HFFc6 (cell line): ENCODE measurements around the gene PPP1R3C. TPM values are rescaled to one million over a fixed set of nuclear protein-coding genes. Genes with fewer than 3 reads are reported as not detected.
A peak's percentile ranks its signal among the peaks of the same experiment; 100 is the strongest.

Experiments
- DNase-seq: peaks from one replicate; pipeline ENCODE4 v3.0.0-alpha.2; 2018
- H3K27ac Mint-ChIP-seq: 2 replicates; pipeline ENCODE4 v1.8.0; 2020; ENCODE audit warnings: mild to moderate bottlenecking, mixed read lengths
- H3K27me3 Mint-ChIP-seq: 2 replicates; pipeline ENCODE4 v1.8.0; 2021; ENCODE audit warnings: mild to moderate bottlenecking, moderate library complexity, mixed read lengths; ENCODE audit not compliant: insufficient read depth
- H3K36me3 Mint-ChIP-seq: 2 replicates; pipeline ENCODE4 v1.8.0; 2021; ENCODE audit warnings: low read depth, mixed read lengths
- H3K4me1 Mint-ChIP-seq: 2 replicates; pipeline ENCODE4 v1.8.0; 2020; ENCODE audit warnings: low read depth, mixed read lengths
- H3K4me3 Mint-ChIP-seq: 2 replicates; pipeline ENCODE4 v1.8.0; 2020; ENCODE audit warnings: mild to moderate bottlenecking, moderate library complexity, mixed read lengths
- H3K9me3 Mint-ChIP-seq: 2 replicates; pipeline ENCODE4 v1.8.0; 2020; ENCODE audit warnings: mild to moderate bottlenecking, mixed read lengths
- CTCF ChIP-seq: fragments of 200-600 bp; sonication (generic); IDR thresholded peaks from 2 replicates; pipeline ENCODE4 v1.5.0; 2021; ENCODE audit warnings: antibody characterized with exemption, mild to moderate bottlenecking
- long read RNA-seq: library from polyadenylated mRNA; unstranded; transcript quantifications from one replicate; pipeline ENCODE4 v2.0.0, GENCODE V29; 2019
- total RNA-seq, 6 experiments: library from RNA; stranded (reverse); fragmentation: NEBNext Ultra II Directional; extraction: Animal tissue kit (Norgen Biotek cat#: 25700); gene quantifications; 2 replicates in 1 of 6; 3 replicates in 5 of 6; pipeline ENCODE4 v1.2.3, GENCODE V29; 2021

Gene PPP1R3C
- total RNA-seq: 10 to 100 TPM; 33.7 to 66.0 (median 39.9) TPM
- long read RNA-seq, transcript PPP1R3C-201 (2 exons, 2,524 nt): major isoform, 71 of 82 reads
- long read RNA-seq, partial matches to known transcripts: 11 of 82 reads
- long read RNA-seq, other reads (novel, unspliced or antisense): 0 of 82 reads

GRCh38 chr10:91632671-91633550 lies at the start of gene PPP1R3C:
Gene PPP1R3C (minus strand): TSS chr10:91633071. CDS start chr10:91632969, 102 bp downstream.
- H3K9me3 Mint-ChIP-seq: no peaks in the 10 kb centered on the region; the same call in 1 of the 2 replicates
- peak; percentile 64 for TF ChIP-seq CTCF
- H3K4me1 Mint-ChIP-seq: peaks cover 77% of the 10 kb centered on the region
- peak within 1 kb of the TSS; percentile 97 for H3K4me3 Mint-ChIP-seq
- DNase-seq: peak; percentile 92
- H3K36me3 Mint-ChIP-seq: peaks cover 41% of the 10 kb centered on the region
- peaks cover 1% of the 10 kb centered on the region for H3K27me3 Mint-ChIP-seq
- peak within 1 kb of the TSS; percentile 91 for H3K27ac Mint-ChIP-seq

- no peaks in the 10 kb centered on the region for H3K36me3 Mint-ChIP-seq
- no peaks in the 10 kb centered on the region for H3K27me3 Mint-ChIP-seq
- no peaks in the 10 kb centered on the region for H3K9me3 Mint-ChIP-seq
- TF ChIP-seq CTCF: no peak
- H3K27ac Mint-ChIP-seq: no peak overlapping the region
- H3K4me3 Mint-ChIP-seq: no peak overlapping the region
- H3K4me1 Mint-ChIP-seq: peaks cover 78% of the 10 kb centered on the region
- DNase-seq: no peak
Measured at GRCh38 chr10:91681361-91682276, 48.7 kb upstream of the PPP1R3C start.

GRCh38 chr10:91680487-91680886 lies 47.6 kb upstream of the PPP1R3C start:
- Mint-ChIP-seq H3K27ac (no peak overlapping the region), H3K27me3 (no peaks in the 10 kb centered on the region), H3K4me1 (peaks cover 72% of the 10 kb centered on the region), H3K4me3 (no peak overlapping the region), H3K36me3 (no peaks in the 10 kb centered on the region), H3K9me3 (no peaks in the 10 kb centered on the region)
- DNase-seq: no peak
- no peak for TF ChIP-seq CTCF

- Mint-ChIP-seq H3K27ac (no peak overlapping the region), H3K4me3 (no peak overlapping the region), H3K9me3 (no peaks in the 10 kb centered on the region), H3K27me3 (no peaks in the 10 kb centered on the region), H3K36me3 (no peaks in the 10 kb centered on the region), H3K4me1 (peaks cover 60% of the 10 kb centered on the region)
- no peak for TF ChIP-seq CTCF
- DNase-seq: no peak
Measured at GRCh38 chr10:91679296-91679695, 46.4 kb upstream of the PPP1R3C start.

- Mint-ChIP-seq H3K27me3 (no peaks in the 10 kb centered on the region), H3K4me1 (peaks cover 52% of the 10 kb centered on the region)
Measured at GRCh38 chr10:91677911-91678310, 45.0 kb upstream of the PPP1R3C start.

More at GRCh38 chr10:91677911-91678310, 45.0 kb upstream of the PPP1R3C start:
- H3K4me3 Mint-ChIP-seq: no peak overlapping the region
- no peak overlapping the region; the same call in 1 of the 2 replicates for H3K27ac Mint-ChIP-seq
- no peak for DNase-seq
- no peaks in the 10 kb centered on the region for H3K36me3 Mint-ChIP-seq
- H3K9me3 Mint-ChIP-seq: no peaks in the 10 kb centered on the region
- no peak for TF ChIP-seq CTCF
